ENCODE measurements around the gene REX1BD. TPM values are rescaled to one million over a fixed set of nuclear protein-coding genes. Genes with fewer than 3 reads are reported as not detected.

The REX1BD gene
- total and polyA plus RNA-seq, 2 of the 13 experiments (the other 11 are each of a cell fraction or from before 2014, with no cell fraction given): 7.5 to 25.4 TPM

GRCh38 chr19:18605546-18606280, 17.1 kb downstream of the REX1BD start (continued):
- 0 out of 2 replicates have a peak, but pooled peaks have one; percentile 26 for TF ChIP-seq SP4 (CRISPR knock-in tag; IDR thresholded peaks at IDR 0.05)
- TF ChIP-seq ZNF740 (CRISPR knock-in tag; IDR thresholded peaks at IDR 0.05): peak; percentile 46; the same call in 1 of the 2 replicates
- TF ChIP-seq ZSCAN31 (CRISPR knock-in tag; IDR thresholded peaks at IDR 0.05; ENCODE audit: low read depth): 0 out of 2 replicates have a peak, but pooled peaks have one; percentile 3
- TF ChIP-seq, protein P1, sequence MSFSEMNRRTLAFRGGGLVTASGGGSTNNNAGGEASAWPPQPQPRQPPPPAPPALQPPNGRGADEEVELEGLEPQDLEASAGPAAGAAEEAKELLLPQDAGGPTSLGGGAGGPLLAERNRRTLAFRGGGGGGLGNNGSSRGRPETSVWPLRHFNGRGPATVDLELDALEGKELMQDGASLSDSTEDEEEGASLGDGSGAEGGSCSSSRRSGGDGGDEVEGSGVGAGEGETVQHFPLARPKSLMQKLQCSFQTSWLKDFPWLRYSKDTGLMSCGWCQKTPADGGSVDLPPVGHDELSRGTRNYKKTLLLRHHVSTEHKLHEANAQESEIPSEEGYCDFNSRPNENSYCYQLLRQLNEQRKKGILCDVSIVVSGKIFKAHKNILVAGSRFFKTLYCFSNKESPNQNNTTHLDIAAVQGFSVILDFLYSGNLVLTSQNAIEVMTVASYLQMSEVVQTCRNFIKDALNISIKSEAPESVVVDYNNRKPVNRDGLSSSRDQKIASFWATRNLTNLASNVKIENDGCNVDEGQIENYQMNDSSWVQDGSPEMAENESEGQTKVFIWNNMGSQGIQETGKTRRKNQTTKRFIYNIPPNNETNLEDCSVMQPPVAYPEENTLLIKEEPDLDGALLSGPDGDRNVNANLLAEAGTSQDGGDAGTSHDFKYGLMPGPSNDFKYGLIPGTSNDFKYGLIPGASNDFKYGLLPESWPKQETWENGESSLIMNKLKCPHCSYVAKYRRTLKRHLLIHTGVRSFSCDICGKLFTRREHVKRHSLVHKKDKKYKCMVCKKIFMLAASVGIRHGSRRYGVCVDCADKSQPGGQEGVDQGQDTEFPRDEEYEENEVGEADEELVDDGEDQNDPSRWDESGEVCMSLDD (CRISPR knock-in tag; IDR thresholded peaks at IDR 0.05; ENCODE audit: borderline replicate concordance): peak; percentile 38; the same call in 1 of the 2 replicates
- 0 out of 2 replicates have a peak, but pooled peaks have one; percentile 27 for TF ChIP-seq ETV5 (CRISPR knock-in tag; IDR thresholded peaks at IDR 0.05; ENCODE audit: borderline replicate concordance)
- no peak for TF ChIP-seq SYNCRIP (IDR thresholded peaks at IDR 0.05; ENCODE audit: insufficient read depth, low read depth, low read length)
- TF ChIP-seq, protein P2, sequence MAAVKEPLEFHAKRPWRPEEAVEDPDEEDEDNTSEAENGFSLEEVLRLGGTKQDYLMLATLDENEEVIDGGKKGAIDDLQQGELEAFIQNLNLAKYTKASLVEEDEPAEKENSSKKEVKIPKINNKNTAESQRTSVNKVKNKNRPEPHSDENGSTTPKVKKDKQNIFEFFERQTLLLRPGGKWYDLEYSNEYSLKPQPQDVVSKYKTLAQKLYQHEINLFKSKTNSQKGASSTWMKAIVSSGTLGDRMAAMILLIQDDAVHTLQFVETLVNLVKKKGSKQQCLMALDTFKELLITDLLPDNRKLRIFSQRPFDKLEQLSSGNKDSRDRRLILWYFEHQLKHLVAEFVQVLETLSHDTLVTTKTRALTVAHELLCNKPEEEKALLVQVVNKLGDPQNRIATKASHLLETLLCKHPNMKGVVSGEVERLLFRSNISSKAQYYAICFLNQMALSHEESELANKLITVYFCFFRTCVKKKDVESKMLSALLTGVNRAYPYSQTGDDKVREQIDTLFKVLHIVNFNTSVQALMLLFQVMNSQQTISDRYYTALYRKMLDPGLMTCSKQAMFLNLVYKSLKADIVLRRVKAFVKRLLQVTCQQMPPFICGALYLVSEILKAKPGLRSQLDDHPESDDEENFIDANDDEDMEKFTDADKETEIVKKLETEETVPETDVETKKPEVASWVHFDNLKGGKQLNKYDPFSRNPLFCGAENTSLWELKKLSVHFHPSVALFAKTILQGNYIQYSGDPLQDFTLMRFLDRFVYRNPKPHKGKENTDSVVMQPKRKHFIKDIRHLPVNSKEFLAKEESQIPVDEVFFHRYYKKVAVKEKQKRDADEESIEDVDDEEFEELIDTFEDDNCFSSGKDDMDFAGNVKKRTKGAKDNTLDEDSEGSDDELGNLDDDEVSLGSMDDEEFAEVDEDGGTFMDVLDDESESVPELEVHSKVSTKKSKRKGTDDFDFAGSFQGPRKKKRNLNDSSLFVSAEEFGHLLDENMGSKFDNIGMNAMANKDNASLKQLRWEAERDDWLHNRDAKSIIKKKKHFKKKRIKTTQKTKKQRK (IDR thresholded peaks at IDR 0.05; ENCODE audit: low read length): no peak
- TF ChIP-seq ZNF260 (CRISPR knock-in tag; IDR thresholded peaks at IDR 0.05; ENCODE audit: borderline replicate concordance, low read depth): no peak
- TF ChIP-seq, protein P3, sequence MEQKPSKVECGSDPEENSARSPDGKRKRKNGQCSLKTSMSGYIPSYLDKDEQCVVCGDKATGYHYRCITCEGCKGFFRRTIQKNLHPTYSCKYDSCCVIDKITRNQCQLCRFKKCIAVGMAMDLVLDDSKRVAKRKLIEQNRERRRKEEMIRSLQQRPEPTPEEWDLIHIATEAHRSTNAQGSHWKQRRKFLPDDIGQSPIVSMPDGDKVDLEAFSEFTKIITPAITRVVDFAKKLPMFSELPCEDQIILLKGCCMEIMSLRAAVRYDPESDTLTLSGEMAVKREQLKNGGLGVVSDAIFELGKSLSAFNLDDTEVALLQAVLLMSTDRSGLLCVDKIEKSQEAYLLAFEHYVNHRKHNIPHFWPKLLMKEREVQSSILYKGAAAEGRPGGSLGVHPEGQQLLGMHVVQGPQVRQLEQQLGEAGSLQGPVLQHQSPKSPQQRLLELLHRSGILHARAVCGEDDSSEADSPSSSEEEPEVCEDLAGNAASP (CRISPR knock-in tag; IDR thresholded peaks at IDR 0.05; ENCODE audit: borderline replicate concordance): no peak; the same call in 1 of the 2 replicates
- TF ChIP-seq GATAD1 (CRISPR knock-in tag; IDR thresholded peaks at IDR 0.05): 0 out of 2 replicates have a peak, but pooled peaks have one; percentile 29
- 0 out of 2 replicates have a peak, but pooled peaks have one; percentile 58 for TF ChIP-seq FOXO4 (CRISPR knock-in tag; conservative IDR thresholded peaks at IDR 0.05)
- no peak for TF ChIP-seq ATF1 (CRISPR knock-in tag; IDR thresholded peaks at IDR 0.05)
- TF ChIP-seq, protein P4, sequence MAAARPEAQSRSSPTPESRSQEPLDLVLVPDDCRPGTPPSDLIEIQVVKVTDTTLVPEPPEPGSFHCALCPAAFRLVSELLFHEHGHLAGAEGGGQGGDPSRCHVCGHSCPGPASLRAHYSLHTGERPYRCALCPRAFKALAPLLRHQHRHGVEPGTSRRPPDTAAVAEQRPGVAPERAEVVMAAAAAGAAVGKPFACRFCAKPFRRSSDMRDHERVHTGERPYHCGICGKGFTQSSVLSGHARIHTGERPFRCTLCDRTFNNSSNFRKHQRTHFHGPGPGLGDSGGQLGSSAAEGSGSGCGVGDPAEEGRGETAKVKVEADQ (CRISPR knock-in tag; IDR thresholded peaks at IDR 0.05; ENCODE audit: borderline replicate concordance): peak; percentile 57; the same call in 1 of the 2 replicates
- TF ChIP-seq SRSF1 (optimal IDR thresholded peaks at IDR 0.05; ENCODE audit: low read depth, low read length): peak; percentile 91
- TF ChIP-seq ZNF777 (CRISPR knock-in tag; IDR thresholded peaks at IDR 0.05): peak; percentile 97
- TF ChIP-seq ZFP36L2 (CRISPR knock-in tag; IDR thresholded peaks at IDR 0.05): no peak
